Activated CD4-positive, CD25-positive, alpha-beta regulatory T cell treated with anti-CD3 and anti-CD28 coated beads, Interleukin-2, amount 50 U/mL, for 24 hours (primary cell): Measurements from ENCODE around the gene RET.

Experiments
- ATAC-seq, 2 donors: fragments of 150-1000 bp; cut with Tn5 transposase; one replicate each; pipeline ENCODE4 v1.10.0; 2021; ENCODE audit warnings: mild to moderate bottlenecking in 1 of 2, moderate library complexity in 1 of 2

Gene RET

GRCh38 chr10:43044961-43045621, 31.8 kb upstream of the RET start:
- no peak for ATAC-seq

- no peak for ATAC-seq
These were observed 31.1 kb upstream of the RET start for GRCh38 chr10:43045631-43046287.

- no peak for ATAC-seq
These were observed 30.4 kb upstream of the RET start for GRCh38 chr10:43046288-43046991.

GRCh38 chr10:43047288-43047970, 29.4 kb upstream of the RET start:
- no peak for ATAC-seq

GRCh38 chr10:43048301-43049051, 28.4 kb upstream of the RET start:
- no peak for ATAC-seq

GRCh38 chr10:43049081-43049551, 27.8 kb upstream of the RET start:
- no peak for ATAC-seq

- ATAC-seq = no peak
These were observed 26.9 kb upstream of the RET start for GRCh38 chr10:43050011-43050410.

GRCh38 chr10:43053825-43054224, 23.0 kb upstream of the RET start:
- no peak for ATAC-seq

- no peak for ATAC-seq
These were observed 22.3 kb upstream of the RET start for GRCh38 chr10:43054593-43054992.

- ATAC-seq = no peak
These were observed 21.7 kb upstream of the RET start for GRCh38 chr10:43055217-43055616.

GRCh38 chr10:43055991-43056567, 20.8 kb upstream of the RET start:
- no peak for ATAC-seq

GRCh38 chr10:43056568-43057011, 20.3 kb upstream of the RET start:
- ATAC-seq = no peak

GRCh38 chr10:43057231-43057711, 19.6 kb upstream of the RET start:
- no peak for ATAC-seq

GRCh38 chr10:43057831-43058340, 19.0 kb upstream of the RET start:
- no peak for ATAC-seq

GRCh38 chr10:43058716-43059335, 18.0 kb upstream of the RET start:
- ATAC-seq = no peak

- ATAC-seq = no peak
These were observed 17.5 kb upstream of the RET start for GRCh38 chr10:43059336-43059720.

GRCh38 chr10:43059828-43060227, 17.0 kb upstream of the RET start:
- ATAC-seq = no peak

GRCh38 chr10:43060291-43060690, 16.6 kb upstream of the RET start:
- ATAC-seq = no peak

- no peak for ATAC-seq
These were observed 15.5 kb upstream of the RET start for GRCh38 chr10:43061331-43061730.

- ATAC-seq = no peak
These were observed 15.1 kb upstream of the RET start for GRCh38 chr10:43061760-43062159.
